ENCODE measurements around the gene TENM3. TPM values are rescaled to one million over a fixed set of nuclear protein-coding genes. Genes with fewer than 3 reads are reported as not detected.

The TENM3 gene
- polyA plus RNA-seq, 1 of the 3 experiments (the other 2 are of a cell fraction) = 10.4 TPM

DNA sequence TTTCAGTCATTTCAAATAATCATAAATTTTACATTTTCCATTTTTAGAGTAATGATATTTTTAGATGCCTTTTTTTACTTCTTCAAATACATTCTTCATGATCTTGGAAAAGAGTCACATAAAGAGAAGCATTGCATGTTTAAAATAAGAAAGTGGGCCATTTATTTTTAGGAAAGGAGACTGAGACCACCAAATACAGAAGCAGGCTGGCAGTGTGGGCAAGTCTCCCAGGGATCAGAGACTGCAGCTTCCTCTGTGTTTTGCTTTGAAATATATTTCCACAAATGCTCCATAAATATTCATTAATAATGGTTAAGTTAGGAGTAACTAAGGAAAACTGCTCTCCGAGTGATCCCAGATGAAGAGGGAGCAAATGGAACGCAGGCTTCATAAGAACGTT lies 397.3 kb downstream of the TENM3 start:
- Histone ChIP-seq H3K4me1 (ENCODE audit: control insufficient read depth in 1 of 2, insufficient read depth in 2 of 2, low read depth in 1 of 2, low read length in 1 of 2) (peaks cover 6 to 8% of the 10 kb centered on the region in 2 experiments; a peak in 3 of 4 replicates), H2AFZ (ENCODE audit: low read depth) (no peak overlapping the region), H4K20me1 (ENCODE audit: insufficient read depth) (no peaks in the 10 kb centered on the region), H3K27me3 (ENCODE audit: insufficient read depth) (no peaks in the 10 kb centered on the region), H3K27ac (ENCODE audit: low read depth in 2 of 2, low read length in 1 of 2) (no peak overlapping the region), H3K4me3 (ENCODE audit: low read depth in 2 of 2, low read length in 1 of 2) (no peak overlapping the region), H3K9ac (no peak overlapping the region), H3K79me2 (ENCODE audit: insufficient read depth) (no peaks in the 10 kb centered on the region), H3K9me3 (no peaks in the 10 kb centered on the region), H3K36me3 (replicated peaks in 1 of 2; ENCODE audit: control insufficient read depth in 1 of 2, insufficient read depth in 2 of 2, low read length in 1 of 2) (no peaks in the 10 kb centered on the region), H3K4me2 (no peak overlapping the region), H3F3A (replicated peaks; ENCODE audit: insufficient read depth) (peaks cover 21% of the 10 kb centered on the region), H3K9me2 (no peaks in the 10 kb centered on the region)
- no peak for DNase-seq
- TF ChIP-seq CHD2 (IDR thresholded peaks at IDR 0.05; ENCODE audit: low read length, partially characterized antibody) = no peak
- TF ChIP-seq JUND (IDR thresholded peaks at IDR 0.05) = no peak
- no peak for TF ChIP-seq EP300 (IDR thresholded peaks at IDR 0.05; ENCODE audit: borderline replicate concordance in 1 of 2, low read depth in 1 of 2, low read length in 1 of 2)
- TF ChIP-seq MXI1 (IDR thresholded peaks at IDR 0.05; ENCODE audit: low read depth, low read length) = no peak
- ChIA-PET CTCF (no interaction called here), POLR2A (no interaction called here)
- 93% methylated on average over 3 of the region's 3 CpGs for WGBS (ENCODE audit: low lambda C conversion rate)

DNA sequence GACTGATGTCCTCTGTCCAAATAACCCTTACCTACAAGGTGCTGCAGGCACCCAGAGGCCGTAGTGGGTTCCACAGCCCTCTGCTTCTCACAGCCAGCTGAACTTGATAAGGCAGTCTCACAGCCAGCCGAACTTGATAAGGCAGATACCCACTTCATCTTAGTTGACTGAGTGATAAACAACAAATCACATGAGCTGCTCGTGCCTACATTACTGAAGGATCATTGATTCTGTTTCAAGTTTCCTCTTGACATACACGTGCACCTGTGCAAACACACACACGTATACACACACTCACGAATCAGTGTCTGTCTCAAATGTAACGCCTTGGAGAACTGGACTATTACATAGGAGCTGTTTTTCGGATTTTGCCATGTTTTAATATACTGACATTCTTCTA lies 397.7 kb downstream of the TENM3 start:
- ChIA-PET CTCF (no interaction called here), POLR2A (no interaction called here)
- no peaks in the 10 kb centered on the region for H3K36me3 ChIP-seq (replicated peaks in 1 of 2; ENCODE audit: control insufficient read depth in 1 of 2, insufficient read depth in 2 of 2, low read length in 1 of 2)
- no peak overlapping the region for H3K4me2 ChIP-seq
- no peak for TF ChIP-seq NRF1 (IDR thresholded peaks at IDR 0.05; ENCODE audit: low read depth, low read length)
- TF ChIP-seq, protein P1, sequence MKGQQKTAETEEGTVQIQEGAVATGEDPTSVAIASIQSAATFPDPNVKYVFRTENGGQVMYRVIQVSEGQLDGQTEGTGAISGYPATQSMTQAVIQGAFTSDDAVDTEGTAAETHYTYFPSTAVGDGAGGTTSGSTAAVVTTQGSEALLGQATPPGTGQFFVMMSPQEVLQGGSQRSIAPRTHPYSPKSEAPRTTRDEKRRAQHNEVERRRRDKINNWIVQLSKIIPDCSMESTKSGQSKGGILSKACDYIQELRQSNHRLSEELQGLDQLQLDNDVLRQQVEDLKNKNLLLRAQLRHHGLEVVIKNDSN (IDR thresholded peaks at IDR 0.05; ENCODE audit: borderline replicate concordance, low read depth) = no peak
- 0 out of 2 replicates have a peak, but pooled peaks have one; percentile 14 for TF ChIP-seq GATA2 (CRISPR knock-in tag; IDR thresholded peaks at IDR 0.05)
- TF ChIP-seq, protein P2, sequence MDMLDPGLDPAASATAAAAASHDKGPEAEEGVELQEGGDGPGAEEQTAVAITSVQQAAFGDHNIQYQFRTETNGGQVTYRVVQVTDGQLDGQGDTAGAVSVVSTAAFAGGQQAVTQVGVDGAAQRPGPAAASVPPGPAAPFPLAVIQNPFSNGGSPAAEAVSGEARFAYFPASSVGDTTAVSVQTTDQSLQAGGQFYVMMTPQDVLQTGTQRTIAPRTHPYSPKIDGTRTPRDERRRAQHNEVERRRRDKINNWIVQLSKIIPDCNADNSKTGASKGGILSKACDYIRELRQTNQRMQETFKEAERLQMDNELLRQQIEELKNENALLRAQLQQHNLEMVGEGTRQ (IDR thresholded peaks at IDR 0.05; ENCODE audit: borderline replicate concordance, low read depth, low read length) = no peak
- no peak for TF ChIP-seq RAD21 (IDR thresholded peaks at IDR 0.05; ENCODE audit: low read length)
- TF ChIP-seq SMC3 (IDR thresholded peaks at IDR 0.05; ENCODE audit: low read depth, low read length) = no peak
- TF ChIP-seq FOXJ3 (CRISPR knock-in tag; IDR thresholded peaks at IDR 0.05) = no peak
- no peak for TF ChIP-seq NFIC (IDR thresholded peaks at IDR 0.05; ENCODE audit: borderline replicate concordance)
- no peak overlapping the region for H3K9ac ChIP-seq
- DNase-seq = no peak
- WGBS (ENCODE audit: low lambda C conversion rate) = 90% methylated on average over 8 of the region's 8 CpGs
- no peaks in the 10 kb centered on the region for H4K20me1 ChIP-seq (ENCODE audit: insufficient read depth)
- H3K79me2 ChIP-seq (ENCODE audit: insufficient read depth) = no peaks in the 10 kb centered on the region
- H3K4me1 ChIP-seq (ENCODE audit: control insufficient read depth in 1 of 2, insufficient read depth in 2 of 2, low read depth in 1 of 2, low read length in 1 of 2) = peaks cover 6 to 8% of the 10 kb centered on the region in 2 experiments; a peak in 3 of 4 replicates
- H3K27me3 ChIP-seq (ENCODE audit: insufficient read depth) = no peaks in the 10 kb centered on the region
- H3K27ac ChIP-seq (ENCODE audit: low read depth in 2 of 2, low read length in 1 of 2) = no peak overlapping the region
- no peaks in the 10 kb centered on the region for H3K9me3 ChIP-seq
- no peak overlapping the region for H2AFZ ChIP-seq (ENCODE audit: low read depth)
- H3K9me2 ChIP-seq = no peaks in the 10 kb centered on the region
- H3K4me3 ChIP-seq (ENCODE audit: low read depth in 2 of 2, low read length in 1 of 2) = no peak overlapping the region
- peaks cover 21% of the 10 kb centered on the region for H3F3A ChIP-seq (replicated peaks; ENCODE audit: insufficient read depth)
